ENCODE data around the gene TMPRSS13.
A peak's percentile ranks its signal among the peaks of the same experiment; 100 is the strongest.

Gene TMPRSS13

GRCh38 chr11:117910525-117910924, 18.7 kb downstream of the TMPRSS13 start:
- no peak for DNase-seq

GRCh38 chr11:117909611-117910382, 19.4 kb downstream of the TMPRSS13 start:
- no peak for DNase-seq

GRCh38 chr11:117908959-117909610, 20.1 kb downstream of the TMPRSS13 start:
- DNase-seq, result no peak

- no peak for DNase-seq
These were observed 20.9 kb downstream of the TMPRSS13 start for GRCh38 chr11:117908109-117908895.

- peak; percentile 50 to 73 for DNase-seq
These were observed 21.7 kb downstream of the TMPRSS13 start for GRCh38 chr11:117907276-117908108.

GRCh38 chr11:117906710-117907109, 22.5 kb downstream of the TMPRSS13 start:
- no peak for DNase-seq

GRCh38 chr11:117906126-117906525, 23.1 kb downstream of the TMPRSS13 start:
- no peak for DNase-seq

- DNase-seq, result no peak
These were observed 23.7 kb downstream of the TMPRSS13 start for GRCh38 chr11:117905524-117905923.

GRCh38 chr11:117903505-117904382, 25.5 kb downstream of the TMPRSS13 start:
- DNase-seq, result no peak

GRCh38 chr11:117902001-117902845, 27.0 kb downstream of the TMPRSS13 start:
- DNase-seq, result no peak

- DNase-seq, result no peak
These were observed 27.6 kb downstream of the TMPRSS13 start for GRCh38 chr11:117901601-117902000.

GRCh38 chr11:117900720-117901440, 28.3 kb downstream of the TMPRSS13 start:
- no peak for DNase-seq

GRCh38 chr11:117900121-117900648, 29.0 kb downstream of the TMPRSS13 start:
- no peak for DNase-seq

GRCh38 chr11:117898059-117898458, 31.1 kb downstream of the TMPRSS13 start:
- DNase-seq, result no peak

GRCh38 chr11:117892651-117893050, 36.6 kb downstream of the TMPRSS13 start:
- no peak for DNase-seq

GRCh38 chr11:117891362-117891761, 37.8 kb downstream of the TMPRSS13 start:
- no peak for DNase-seq

- no peak for DNase-seq
These were observed 41.0 kb downstream of the TMPRSS13 start for GRCh38 chr11:117888139-117888566.

GRCh38 chr11:117887431-117888138, 41.6 kb downstream of the TMPRSS13 start:
- DNase-seq, result no peak

GRCh38 chr11:117885777-117886176, 43.4 kb downstream of the TMPRSS13 start:
- no peak for DNase-seq
